ENCODE measurements around the gene OR2A25. TPM values are rescaled to one million over a fixed set of nuclear protein-coding genes. Genes with fewer than 3 reads are reported as not detected.

OR2A25 gene, protein sequence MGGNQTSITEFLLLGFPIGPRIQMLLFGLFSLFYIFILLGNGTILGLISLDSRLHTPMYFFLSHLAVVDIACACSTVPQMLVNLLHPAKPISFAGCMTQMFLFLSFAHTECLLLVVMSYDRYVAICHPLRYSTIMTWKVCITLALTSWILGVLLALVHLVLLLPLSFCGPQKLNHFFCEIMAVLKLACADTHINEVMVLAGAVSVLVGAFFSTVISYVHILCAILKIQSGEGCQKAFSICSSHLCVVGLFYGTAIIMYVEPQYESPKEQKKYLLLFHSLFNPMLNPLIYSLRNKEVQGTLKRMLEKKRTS
- total RNA-seq: not detected
- polyA plus RNA-seq: not detected
- long read RNA-seq, donor 1: 0 reads
- long read RNA-seq, donor 2: 0 reads

GRCh38 chr7:144069511-144069910 lies at the start of gene OR2A25:
Gene OR2A25, plus strand, starts transcription at chr7:144069811. Its CDS starts 4,409 bp downstream, at chr7:144074220.
- no peak within 1 kb of the TSS for H3K4me3 ChIP-seq
- no peaks in the 10 kb centered on the region for H3K9me3 ChIP-seq
- no peaks in the 10 kb centered on the region for H3K36me3 ChIP-seq (ENCODE audit: insufficient read depth in 1 of 2, low read depth in 1 of 2)
- intact Hi-C loops (cut with DNase I): no loop called here
- ATAC-seq: no peak
- H3K4me1 ChIP-seq: no peaks in the 10 kb centered on the region
- H3K27me3 ChIP-seq (ENCODE audit: insufficient read depth in 3 of 3, low read length in 2 of 3): no peaks in the 10 kb centered on the region
- WGBS, 3 donors: 69 to 76% (median 70%) methylated on average over 1 of the region's 1 CpG
- H3K27ac ChIP-seq: no peak within 1 kb of the TSS
- no peak for DNase-seq
- TF ChIP-seq CTCF (IDR thresholded peaks at IDR 0.05): no peak

DNA sequence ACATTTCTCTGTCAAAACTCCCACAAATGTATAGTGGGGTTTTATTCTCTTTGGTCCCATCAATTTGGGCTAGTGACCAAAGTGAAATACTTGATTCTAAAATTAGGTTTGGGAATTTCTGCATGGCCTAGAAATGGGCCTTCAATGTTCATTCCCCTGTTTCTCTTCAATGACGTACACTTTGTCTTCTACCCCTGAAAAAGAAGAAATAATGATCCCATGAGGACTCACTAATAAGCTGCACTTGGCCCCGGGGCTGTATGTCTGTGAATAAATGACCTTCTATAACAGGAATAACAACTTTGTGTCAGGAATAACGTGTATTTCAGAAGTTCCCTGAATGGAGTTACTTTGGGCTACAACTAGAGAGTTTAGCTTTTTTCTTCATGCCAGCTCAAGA lies 49.3 kb upstream of the OR2A25 start:
- intact Hi-C loops (cut with DNase I): no loop called here
- Histone ChIP-seq H3K4me1 (no peaks in the 10 kb centered on the region), H3K27ac (no peak overlapping the region), H3K36me3 (ENCODE audit: insufficient read depth in 1 of 2, low read depth in 1 of 2) (no peaks in the 10 kb centered on the region), H3K9me3 (no peaks in the 10 kb centered on the region), H3K27me3 (ENCODE audit: insufficient read depth in 3 of 3, low read length in 2 of 3) (no peaks in the 10 kb centered on the region), H3K4me3 (no peak overlapping the region)
- DNase-seq: no peak
- 40 to 60% (median 43%) methylated on average over 3 of the region's 3 CpGs for WGBS, 3 donors
- no peak for TF ChIP-seq CTCF (IDR thresholded peaks at IDR 0.05)
- no peak for ATAC-seq

DNA sequence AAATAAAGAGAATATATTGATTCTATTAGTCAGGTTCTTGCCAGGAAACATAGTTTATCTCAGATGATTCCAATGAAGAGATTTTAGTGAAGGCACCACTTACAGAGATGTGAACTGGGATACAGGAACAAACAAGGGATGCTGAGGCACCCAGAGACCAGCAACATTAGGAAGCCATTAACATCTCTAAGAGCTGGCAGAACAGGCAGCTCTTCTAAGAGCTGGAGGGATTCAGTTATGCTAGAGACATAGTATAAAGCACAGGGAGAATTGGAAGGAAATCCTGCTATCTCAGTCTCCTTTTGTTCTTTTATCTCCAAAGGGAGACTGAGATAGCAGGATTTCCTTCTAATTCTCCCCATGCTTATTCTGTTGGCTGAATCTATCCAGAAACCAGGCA lies 47.4 kb upstream of the OR2A25 start:
- H3K4me3 ChIP-seq: no peak overlapping the region
- intact Hi-C loops (cut with DNase I): no loop called here
- no peak overlapping the region for H3K27ac ChIP-seq
- DNase-seq (no peak), ATAC-seq (no peak)
- H3K9me3 ChIP-seq: no peaks in the 10 kb centered on the region
- no peak for TF ChIP-seq CTCF (IDR thresholded peaks at IDR 0.05)
- no peaks in the 10 kb centered on the region for H3K36me3 ChIP-seq (ENCODE audit: insufficient read depth in 1 of 2, low read depth in 1 of 2)
- no peaks in the 10 kb centered on the region for H3K4me1 ChIP-seq
- H3K27me3 ChIP-seq (ENCODE audit: insufficient read depth in 3 of 3, low read length in 2 of 3): no peaks in the 10 kb centered on the region

- WGBS, 3 donors: 81 to 88% (median 82%) methylated on average over 4 of the region's 4 CpGs
- Histone ChIP-seq H3K27ac (no peak overlapping the region), H3K36me3 (ENCODE audit: insufficient read depth in 1 of 2, low read depth in 1 of 2) (no peaks in the 10 kb centered on the region), H3K4me3 (no peak overlapping the region), H3K27me3 (ENCODE audit: insufficient read depth in 3 of 3, low read length in 2 of 3) (no peaks in the 10 kb centered on the region), H3K4me1 (no peaks in the 10 kb centered on the region), H3K9me3 (no peaks in the 10 kb centered on the region)
- intact Hi-C loops (cut with DNase I): no loop called here
- TF ChIP-seq CTCF (IDR thresholded peaks at IDR 0.05): no peak
- DNase-seq: no peak
- no peak for ATAC-seq
Observed at GRCh38 chr7:144023171-144023827, 46.3 kb upstream of the OR2A25 start.
